Common myeloid progenitor, CD34-positive (primary cell): ENCODE results near the gene MYH7.

Source experiments
- CTCF ChIA-PET: fragments of 350-600 bp; sonication (Branson Sonifier 250); formaldehyde crosslinking; loops from one replicate; lab custom pipeline; 2021; ENCODE audit warnings: antibody characterized with exemption; lab: Charles Lee
- POLR2A ChIA-PET: fragments of 350-600 bp; sonication (Branson Sonifier 250); formaldehyde crosslinking; loops from one replicate; lab custom pipeline; 2021; ENCODE audit warnings: antibody characterized with exemption; lab: Charles Lee
- DNase-seq, 3 donors: peaks; one replicate each; pipeline versions ENCODE4 v3.0.0 to v3.0.0-alpha.2; 2013
- H3K27ac ChIP-seq, 2 experiments: 1 replicate in 1 of 2; 2 replicates in 1 of 2; pipeline ENCODE4 v1.7.0; 2013; ENCODE audit warnings: inconsistent platforms in 2 of 2, low read length in 2 of 2, mild to moderate bottlenecking in 2 of 2, low read depth in 1 of 2, moderate library complexity in 1 of 2; ENCODE audit not compliant: severe bottlenecking in 2 of 2, insufficient read depth in 1 of 2, poor library complexity in 1 of 2
- H3K27me3 ChIP-seq, 5 experiments: replicated peaks in 2 of 5; 1 replicate in 3 of 5; 2 replicates in 2 of 5; pipeline versions ENCODE4 v1.6.1 to v1.7.0; 2013; ENCODE audit warnings: low read length in 4 of 5, mild to moderate bottlenecking in 2 of 5, moderate library complexity in 2 of 5, inconsistent platforms in 1 of 5; ENCODE audit not compliant: insufficient read depth in 5 of 5, control insufficient read depth in 4 of 5
- H3K36me3 ChIP-seq, 4 experiments: 1 replicate in 2 of 4; 2 replicates in 2 of 4; pipeline versions ENCODE4 v1.6.1 to v1.7.0; 2013; ENCODE audit warnings: low read length in 3 of 4, control low read depth in 1 of 4, mild to moderate bottlenecking in 1 of 4; ENCODE audit not compliant: control insufficient read depth in 4 of 4, insufficient read depth in 4 of 4
- H3K4me1 ChIP-seq, 4 experiments: 1 replicate in 3 of 4; 2 replicates in 1 of 4; pipeline versions ENCODE4 v1.6.1 to v1.7.1; 2013; ENCODE audit warnings: low read length in 3 of 4, mild to moderate bottlenecking in 3 of 4, control low read depth in 1 of 4, inconsistent platforms in 1 of 4, moderate library complexity in 1 of 4; ENCODE audit not compliant: control insufficient read depth in 4 of 4, insufficient read depth in 4 of 4; ENCODE audit errors: control extremely low read depth in 1 of 4
- H3K4me3 ChIP-seq, 7 experiments: 1 replicate in 4 of 7; 2 replicates in 3 of 7; pipeline versions ENCODE4 v1.5.1 to v1.7.0; 2013; ENCODE audit warnings: mild to moderate bottlenecking in 7 of 7, low read length in 6 of 7, moderate library complexity in 6 of 7, inconsistent platforms in 2 of 7, low read depth in 2 of 7, control low read depth in 1 of 7; ENCODE audit not compliant: insufficient read depth in 4 of 7, control insufficient read depth in 1 of 7; ENCODE audit errors: extremely low read depth in 1 of 7
- H3K9me3 ChIP-seq, 5 experiments: 1 replicate in 4 of 5; 2 replicates in 1 of 5; pipeline versions ENCODE4 v1.6.1 to v1.7.1; 2013; ENCODE audit warnings: low read length in 4 of 5, mild to moderate bottlenecking in 2 of 5, inconsistent platforms in 1 of 5, low read depth in 1 of 5, moderate library complexity in 1 of 5; ENCODE audit not compliant: control insufficient read depth in 4 of 5, insufficient read depth in 2 of 5; ENCODE audit errors: control extremely low read depth in 1 of 5
- WGBS: methylation state at CpG from one replicate; pipeline ENCODE4 v1.1.5; 2013; ENCODE audit not compliant: insufficient coverage; 5-methylcytosine and 5-hydroxymethylcytosine counted together

Gene MYH7

DNA sequence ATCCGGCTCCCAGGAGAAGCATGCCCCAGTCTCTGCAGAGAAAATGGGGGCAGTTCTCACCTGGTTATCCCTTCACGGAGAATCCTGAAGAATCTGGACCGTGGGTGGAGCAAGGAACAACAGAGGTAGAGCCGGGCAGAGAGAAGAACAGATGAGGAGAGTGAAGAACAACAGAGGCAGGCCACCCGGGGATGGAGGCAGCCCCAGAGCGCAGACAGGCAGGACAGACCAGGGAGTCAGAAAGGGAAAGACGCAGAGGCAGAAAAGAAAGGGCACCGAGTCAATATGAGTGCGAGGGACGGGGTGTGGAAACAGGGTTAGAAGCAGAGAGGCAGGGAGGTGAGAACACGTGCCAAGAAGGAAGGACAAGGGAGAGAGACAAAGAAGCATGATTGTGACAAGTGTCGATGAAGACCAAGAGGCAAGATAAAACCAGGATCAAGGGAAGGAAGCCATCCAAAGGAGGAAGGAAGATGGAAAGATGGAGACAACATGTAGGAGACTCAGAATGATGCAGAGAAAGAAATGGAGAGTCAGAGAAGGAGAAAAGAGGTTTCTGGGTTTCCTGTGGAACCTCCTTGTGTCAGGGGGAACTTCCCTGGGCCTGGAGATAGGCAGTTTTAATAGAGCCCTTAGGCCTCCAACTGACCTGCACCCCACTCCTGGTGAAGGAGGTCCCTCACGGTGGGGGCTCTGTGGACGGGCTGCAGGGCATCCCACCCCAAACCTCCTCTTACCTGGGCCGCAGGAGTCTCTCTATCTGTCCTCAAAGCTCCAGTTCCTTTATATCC lies 27.7 kb downstream of the MYH7 start, which contains the start of gene MYH6:
Gene MYH6, minus strand, starts transcription at position 758 of the 791 bp plus-strand sequence. CDS start 1,050 bp downstream, outside the sequence.
- no peaks in the 10 kb centered on the region for H3K27me3 ChIP-seq
- ChIA-PET CTCF (interaction anchor here (0.6 kb wide), 1 partner anchor 15 kb away, joined by 4 read pairs; no protein-coding TSS in a partner anchor), POLR2A (no interaction called here)
- no peak for DNase-seq
- H3K36me3 ChIP-seq = no peaks in the 10 kb centered on the region
- H3K27ac ChIP-seq = no peak within 1 kb of the TSS
- WGBS = 90% methylated on average over 15 of the region's 15 CpGs
- no peaks in the 10 kb centered on the region for H3K9me3 ChIP-seq
- no peak within 1 kb of the TSS for H3K4me3 ChIP-seq
- no peaks in the 10 kb centered on the region for H3K4me1 ChIP-seq

DNA sequence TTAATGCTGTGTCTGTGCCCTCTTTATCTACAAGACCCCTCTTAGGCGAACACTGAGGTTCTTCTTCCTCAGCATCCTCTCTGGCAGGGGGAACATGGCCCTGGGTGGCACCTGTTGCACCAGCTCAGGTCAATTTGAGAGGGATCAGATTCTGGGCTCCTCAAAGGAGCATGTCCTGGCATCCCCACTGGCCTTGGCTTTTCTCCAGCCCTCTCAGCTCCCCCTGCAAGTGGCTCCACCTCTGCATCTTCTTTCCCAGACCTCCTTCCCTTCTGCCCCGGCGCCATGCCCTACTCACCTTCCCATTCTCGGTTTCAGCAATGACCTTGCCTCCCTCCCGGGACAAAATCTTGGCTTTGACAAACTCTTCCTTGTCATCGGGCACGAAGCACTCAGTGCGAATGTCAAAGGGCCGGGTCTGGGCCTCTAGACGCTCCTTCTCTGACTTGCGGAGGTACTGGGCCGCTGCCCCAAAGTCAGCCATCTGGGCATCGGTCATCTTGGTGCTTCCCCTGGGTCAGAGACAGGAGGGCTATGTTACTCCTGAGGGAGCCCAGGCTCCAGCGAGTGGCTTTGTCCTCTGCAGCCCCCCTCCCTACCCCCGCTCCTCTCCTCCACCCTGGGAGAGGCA lies 28.6 kb downstream of the MYH7 start:
- H3K4me3 ChIP-seq = no peak overlapping the region
- H3K4me1 ChIP-seq = no peaks in the 10 kb centered on the region
- no peak for DNase-seq
- H3K27me3 ChIP-seq = no peaks in the 10 kb centered on the region
- H3K27ac ChIP-seq = no peak overlapping the region
- H3K9me3 ChIP-seq = no peaks in the 10 kb centered on the region
- ChIA-PET CTCF (interaction anchor here (1.0 kb wide), 1 partner anchor 33 kb away, joined by 3 read pairs; no protein-coding TSS in a partner anchor), POLR2A (no interaction called here)
- H3K36me3 ChIP-seq = no peaks in the 10 kb centered on the region
- 96% methylated on average over 13 of the region's 15 CpGs for WGBS

DNA sequence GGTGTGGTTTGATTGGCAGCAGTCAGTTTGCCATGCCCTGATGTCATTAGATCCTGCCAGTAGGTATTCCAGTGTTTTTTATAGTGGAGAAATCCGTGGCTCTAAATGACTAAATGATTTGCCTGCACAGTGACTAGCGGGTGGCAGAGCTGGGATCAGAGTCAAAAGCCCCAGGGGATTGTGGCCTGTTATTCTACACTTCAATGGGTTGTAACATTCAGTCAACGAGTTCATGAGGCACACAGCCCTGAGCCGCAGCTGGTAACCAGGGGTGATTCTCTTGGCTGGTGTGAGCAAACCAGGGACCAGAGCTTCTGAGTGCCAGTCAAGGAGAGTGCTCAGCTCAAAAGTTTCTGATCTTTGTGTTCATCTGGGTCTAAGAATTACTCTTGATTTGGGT lies 29.2 kb downstream of the MYH7 start:
- no peaks in the 10 kb centered on the region for H3K4me1 ChIP-seq
- H3K4me3 ChIP-seq = no peak overlapping the region
- no peaks in the 10 kb centered on the region for H3K36me3 ChIP-seq
- 92% methylated on average over 4 of the region's 4 CpGs for WGBS
- no peaks in the 10 kb centered on the region for H3K9me3 ChIP-seq
- POLR2A ChIA-PET = no interaction called here
- H3K27ac ChIP-seq = no peak overlapping the region
- CTCF ChIA-PET = interaction anchor here (1.0 kb wide), 1 partner anchor 32 kb away, joined by 3 read pairs; no protein-coding TSS in a partner anchor
- no peaks in the 10 kb centered on the region for H3K27me3 ChIP-seq
- DNase-seq = no peak

DNA sequence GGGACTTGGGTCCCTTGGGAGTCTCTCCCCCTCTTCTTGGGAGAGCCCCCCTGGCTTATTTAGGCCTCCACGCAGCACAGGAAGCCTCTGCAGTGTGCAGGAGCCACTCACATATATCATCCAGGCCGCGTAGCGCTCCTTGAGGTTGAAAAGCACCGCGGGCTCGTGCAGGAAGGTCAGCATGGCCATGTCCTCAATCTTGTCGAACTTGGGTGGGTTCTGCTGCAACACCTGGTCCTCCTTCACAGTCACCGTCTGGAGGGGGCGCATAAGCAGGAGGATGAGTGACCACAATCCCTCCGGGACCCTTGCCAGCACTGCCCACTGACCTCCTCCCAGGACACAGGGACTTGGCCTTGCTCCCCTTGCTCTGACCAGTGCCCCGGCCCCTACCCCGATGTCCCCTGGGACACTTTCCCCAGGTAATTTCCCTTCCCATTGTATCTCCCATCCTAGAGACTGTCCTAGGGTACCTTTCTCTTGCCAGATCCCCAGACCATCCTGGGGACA lies 29.9 kb downstream of the MYH7 start:
- H3K9me3 ChIP-seq = no peaks in the 10 kb centered on the region
- no peaks in the 10 kb centered on the region for H3K27me3 ChIP-seq
- no peaks in the 10 kb centered on the region for H3K4me1 ChIP-seq
- WGBS = 79% methylated on average over 12 of the region's 13 CpGs
- no peak for DNase-seq
- CTCF ChIA-PET = interaction anchor here (1.0 kb wide), 1 partner anchor 32 kb away, joined by 3 read pairs; no protein-coding TSS in a partner anchor
- H3K36me3 ChIP-seq = no peaks in the 10 kb centered on the region
- no peak overlapping the region for H3K27ac ChIP-seq
- POLR2A ChIA-PET = no interaction called here
- H3K4me3 ChIP-seq = no peak overlapping the region

DNA sequence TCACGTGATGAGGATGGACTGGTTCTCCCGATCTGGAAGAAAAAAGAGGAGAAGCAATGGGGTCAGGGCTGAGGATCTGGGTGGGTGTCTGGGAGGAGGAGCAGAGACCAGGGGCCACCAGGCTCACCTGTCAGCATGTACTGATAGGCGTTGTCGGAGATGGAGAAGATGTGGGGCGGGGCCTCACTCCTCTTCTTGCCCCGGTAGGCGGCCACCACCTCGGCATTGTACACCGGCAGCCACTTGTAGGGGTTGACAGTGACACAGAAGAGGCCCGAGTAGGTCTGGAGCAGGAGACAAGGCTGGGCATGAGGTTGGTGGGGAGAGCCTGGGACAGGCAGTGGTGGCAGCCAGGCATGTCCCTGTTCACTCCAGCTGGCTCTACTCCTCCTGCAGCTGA lies 30.4 kb downstream of the MYH7 start:
- ChIA-PET POLR2A (no interaction called here), CTCF (no interaction called here)
- Histone ChIP-seq H3K4me1 (no peaks in the 10 kb centered on the region), H3K9me3 (no peaks in the 10 kb centered on the region), H3K27ac (no peak overlapping the region), H3K36me3 (no peaks in the 10 kb centered on the region), H3K4me3 (no peak overlapping the region), H3K27me3 (no peaks in the 10 kb centered on the region)
- no peak for DNase-seq
- 94% methylated on average over 10 of the region's 10 CpGs for WGBS

DNA sequence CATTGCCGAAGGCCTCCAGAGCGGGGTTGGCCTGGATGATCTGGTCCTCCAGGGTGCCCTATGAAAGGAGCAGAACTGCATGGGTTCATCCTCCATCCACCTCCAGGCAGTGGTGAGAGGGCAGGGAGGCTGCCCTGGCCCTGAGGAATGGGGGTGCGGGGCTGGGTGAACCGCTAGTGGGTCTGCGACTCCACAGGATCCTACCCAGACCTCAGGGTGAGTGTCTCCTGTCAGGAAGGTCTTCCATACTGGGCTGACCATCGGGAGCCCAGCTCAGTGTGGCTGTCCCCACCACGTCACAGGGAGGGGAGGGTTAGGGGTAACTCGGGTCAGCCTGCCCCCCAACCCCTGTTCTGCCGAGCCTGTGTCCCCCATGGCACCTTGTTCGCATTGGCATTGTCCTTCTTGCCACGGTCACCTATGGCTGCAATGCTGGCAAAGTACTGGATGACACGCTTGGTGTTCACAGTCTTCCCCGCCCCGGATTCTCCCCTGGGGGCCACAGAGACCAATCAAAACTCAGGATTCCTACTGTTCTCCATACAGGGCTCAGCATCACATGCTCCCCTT lies 31.0 kb downstream of the MYH7 start:
- Histone ChIP-seq H3K27me3 (no peaks in the 10 kb centered on the region), H3K36me3 (no peaks in the 10 kb centered on the region), H3K4me1 (no peaks in the 10 kb centered on the region), H3K9me3 (no peaks in the 10 kb centered on the region), H3K27ac (no peak overlapping the region), H3K4me3 (no peak overlapping the region)
- 92% methylated on average over 11 of the region's 14 CpGs for WGBS
- CTCF ChIA-PET = no interaction called here
- POLR2A ChIA-PET = no interaction called here
- no peak for DNase-seq

DNA sequence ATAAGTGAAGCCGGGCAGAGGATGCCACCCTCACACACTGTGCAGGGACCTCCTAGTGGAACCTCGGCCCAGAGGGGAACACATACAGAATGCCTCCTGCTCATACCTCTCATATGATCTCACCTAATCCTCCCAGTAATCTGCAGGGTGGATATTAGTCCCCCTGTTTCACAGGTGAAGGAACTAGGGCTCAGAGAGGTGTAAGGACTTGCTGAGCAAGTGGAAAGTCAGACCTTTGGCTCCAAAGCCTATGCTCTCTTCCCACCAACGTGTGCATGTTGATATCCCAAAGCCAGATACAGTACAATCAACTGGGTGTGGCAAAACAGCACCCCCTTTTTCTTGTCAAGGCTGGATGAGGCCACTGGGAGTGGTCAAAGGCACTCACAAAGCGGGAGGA lies 31.6 kb downstream of the MYH7 start:
- H3K4me1 ChIP-seq = no peaks in the 10 kb centered on the region
- H3K9me3 ChIP-seq = no peaks in the 10 kb centered on the region
- CTCF ChIA-PET = no interaction called here
- H3K4me3 ChIP-seq = no peak overlapping the region
- no CpG with 5 or more reads among the region's 4 CpGs for WGBS
- H3K27me3 ChIP-seq = no peaks in the 10 kb centered on the region
- no peak for DNase-seq
- H3K36me3 ChIP-seq = no peaks in the 10 kb centered on the region
- H3K27ac ChIP-seq = no peak overlapping the region
- POLR2A ChIA-PET = no interaction called here
